ENCODE measurements around the gene ABCG8.

GRCh38 chr2:43814711-43815110 is 24.1 kb upstream of the ABCG8 start:
- TF ChIP-seq GATA2 (IDR thresholded peaks at IDR 0.05; ENCODE audit: low read depth, low read length) = no peak
- TF ChIP-seq GATA3 (IDR thresholded peaks at IDR 0.05; ENCODE audit: low read depth, low read length) = no peak

Data from SH-SY5Y (cell line).